ENCODE data around the gene SUCLG1.

Gene SUCLG1

DNA sequence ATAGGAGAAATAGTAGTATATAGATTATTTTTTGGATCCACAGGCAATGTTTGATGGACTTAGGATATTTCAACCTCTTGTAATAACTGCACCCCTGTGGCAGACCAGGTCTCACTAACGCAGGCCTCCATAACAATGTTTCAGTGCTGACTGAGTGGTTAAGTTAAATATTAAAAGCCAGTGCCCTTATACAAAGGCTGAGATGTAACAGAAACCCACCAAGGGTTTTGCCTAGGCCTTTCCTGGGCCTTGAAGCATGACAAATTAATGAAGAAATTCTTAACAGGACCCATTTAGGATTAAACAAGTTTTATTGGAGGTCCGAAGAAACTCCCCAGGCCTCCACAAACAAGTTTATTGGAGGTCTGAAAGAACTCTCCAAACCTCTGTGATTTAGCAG, 1.6 kb upstream of the SUCLG1 start:
- DNase-seq: no peak

- DNase-seq: peak; percentile 8 to 36 (median 23)
These were observed 907 bp upstream of the SUCLG1 start for GRCh38 chr2:84459944-84460429.

GRCh38 chr2:84458551-84459017, 496 bp downstream of the SUCLG1 start:
- DNase-seq: peak in 3 of 4 experiments; percentile 2 to 17 (median 3)

DNA sequence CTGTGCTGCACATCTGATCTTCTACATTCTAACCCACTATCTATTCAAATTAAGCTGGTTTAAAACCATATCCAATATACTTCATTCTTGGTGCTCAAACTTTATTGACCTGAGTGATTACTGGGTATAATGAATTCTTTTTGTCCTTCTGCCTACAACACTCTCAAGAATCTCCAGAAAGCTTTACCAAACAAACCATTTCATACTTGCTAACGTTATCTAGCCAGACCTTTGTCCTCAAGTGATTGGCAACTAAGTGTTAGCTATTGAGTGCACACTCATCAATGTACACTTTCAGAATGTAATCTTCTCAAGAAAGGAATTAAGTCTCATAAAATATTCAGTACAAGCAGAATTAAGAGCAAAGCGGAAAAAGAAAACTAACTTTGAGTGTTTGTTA, 1.4 kb downstream of the SUCLG1 start:
- DNase-seq: no peak

GRCh38 chr2:84456156-84456555, 2.9 kb downstream of the SUCLG1 start:
- no peak for DNase-seq

DNA sequence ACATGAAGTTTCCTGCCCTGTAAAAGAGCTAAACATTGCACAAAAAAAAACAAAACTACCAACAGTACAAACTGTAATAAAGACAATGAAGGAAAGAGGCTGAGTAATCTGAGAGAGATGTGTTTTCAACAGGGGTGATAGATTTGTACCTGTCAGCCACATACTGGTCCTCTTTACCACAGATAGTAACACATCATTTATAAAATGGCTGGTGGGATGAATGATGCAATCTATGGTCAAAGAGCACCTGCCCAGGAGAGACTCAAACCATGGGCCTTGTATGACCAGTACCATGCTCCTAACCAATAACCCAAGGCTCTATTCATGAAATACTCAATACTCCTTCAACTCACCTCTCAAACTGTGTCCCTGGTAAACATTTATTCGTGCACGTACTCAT, 4.5 kb downstream of the SUCLG1 start:
- no peak for DNase-seq

GRCh38 chr2:84452624-84453023, 6.5 kb downstream of the SUCLG1 start:
- DNase-seq: no peak

DNA sequence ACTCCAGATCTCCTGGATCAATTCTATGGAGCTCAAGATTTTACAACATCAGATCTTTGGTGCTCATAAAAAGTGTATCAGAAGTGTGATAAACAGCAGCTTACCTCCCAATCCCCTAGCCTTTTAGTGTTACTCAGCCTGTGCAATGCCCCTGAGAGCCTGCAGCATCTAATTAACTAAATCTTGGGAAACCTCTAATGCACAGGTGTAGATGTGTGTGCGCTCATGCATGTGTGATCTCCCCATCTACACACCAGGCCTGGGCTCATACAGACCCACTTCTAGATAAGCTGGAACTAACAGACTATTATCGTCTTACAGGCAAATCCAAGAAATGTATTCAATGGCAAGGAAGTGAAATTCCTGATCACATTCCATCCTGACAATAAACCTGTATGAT, 7.5 kb downstream of the SUCLG1 start:
- no peak for DNase-seq

DNA sequence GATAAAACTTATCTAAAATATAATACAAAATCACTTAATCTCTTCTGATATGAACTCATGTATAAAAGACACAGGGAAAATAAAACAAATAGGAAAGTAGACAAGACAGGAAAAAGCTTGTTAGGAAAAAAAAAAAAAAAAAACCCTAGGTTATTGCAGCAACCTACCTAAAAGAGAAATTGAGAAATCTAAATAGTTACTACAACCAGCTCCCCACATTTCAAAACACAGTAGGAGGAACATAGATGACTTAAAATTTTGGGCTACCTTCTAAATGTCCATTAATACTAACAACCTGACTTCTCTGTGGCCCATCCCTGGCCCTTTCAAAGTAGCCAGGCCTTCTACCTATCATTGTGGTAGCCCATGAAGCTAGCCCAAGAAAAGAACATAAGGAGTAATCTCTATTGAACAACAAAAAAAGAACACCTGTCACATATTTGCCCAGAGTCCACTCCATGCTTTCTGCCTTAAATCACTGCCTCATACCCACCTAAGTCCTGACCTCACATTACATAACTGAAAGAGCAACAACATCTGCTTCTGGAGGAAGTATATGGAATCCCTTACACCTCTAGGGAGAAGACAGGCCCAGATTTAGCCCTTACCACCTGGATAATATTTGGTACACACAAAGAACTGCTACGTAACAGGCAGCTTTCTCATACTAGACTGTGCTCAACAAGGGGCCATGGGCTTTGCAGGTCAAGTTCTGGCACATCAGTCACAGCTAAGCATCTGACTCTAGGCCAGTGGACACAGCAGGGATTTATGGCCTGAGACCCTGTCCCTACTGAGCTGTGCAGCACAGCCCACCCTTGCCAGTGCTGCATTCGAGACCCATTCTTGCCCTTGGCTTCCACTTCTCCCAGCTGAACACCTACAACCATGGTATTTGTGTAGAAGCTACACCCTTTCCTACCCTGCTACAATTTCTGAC, 8.5 kb downstream of the SUCLG1 start:
- peak in 1 of 4 experiments; percentile 15 for DNase-seq

GRCh38 chr2:84449711-84450110, 9.4 kb downstream of the SUCLG1 start:
- DNase-seq: no peak

DNA sequence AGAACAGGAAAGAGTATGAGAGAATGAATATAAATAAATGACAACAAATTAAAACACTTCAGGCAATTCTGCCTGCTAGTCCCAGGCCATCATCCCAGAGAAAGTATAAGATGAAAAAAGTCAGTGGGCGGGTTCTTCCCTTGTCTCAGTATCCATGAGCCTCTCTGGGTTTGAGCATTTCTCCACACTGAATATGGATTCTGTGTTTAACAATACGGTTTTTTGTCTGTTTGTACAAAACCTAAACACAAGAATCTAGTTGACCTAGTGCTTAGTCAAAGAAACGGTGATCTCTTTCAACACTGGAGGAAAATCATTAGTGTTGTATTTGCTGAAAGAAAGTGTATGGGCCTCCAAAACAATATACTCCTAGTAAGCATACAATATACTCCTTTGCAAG, 10.0 kb downstream of the SUCLG1 start:
- no peak for DNase-seq

DNA sequence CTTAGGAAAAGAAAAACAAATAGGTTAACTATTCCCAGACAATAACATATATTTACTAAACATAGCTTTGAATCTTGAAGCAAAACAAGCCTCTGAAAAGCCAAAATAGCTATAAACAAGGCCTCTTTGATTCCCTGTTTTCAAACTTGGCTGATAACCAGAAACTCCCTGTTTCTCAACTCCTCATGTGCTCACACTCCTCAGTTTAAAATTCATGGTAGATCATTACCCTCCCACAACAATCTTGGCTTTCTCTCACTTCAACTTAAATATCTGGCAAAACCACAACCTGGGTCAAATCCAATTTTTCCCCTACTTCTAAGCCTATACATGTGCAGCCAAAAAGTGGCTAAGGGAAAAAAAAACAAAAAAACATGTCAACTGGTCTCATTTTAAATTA, 15.6 kb downstream of the SUCLG1 start:
- no peak for DNase-seq

- no peak for DNase-seq
These were observed 16.2 kb downstream of the SUCLG1 start for GRCh38 chr2:84442888-84443287.

DNA sequence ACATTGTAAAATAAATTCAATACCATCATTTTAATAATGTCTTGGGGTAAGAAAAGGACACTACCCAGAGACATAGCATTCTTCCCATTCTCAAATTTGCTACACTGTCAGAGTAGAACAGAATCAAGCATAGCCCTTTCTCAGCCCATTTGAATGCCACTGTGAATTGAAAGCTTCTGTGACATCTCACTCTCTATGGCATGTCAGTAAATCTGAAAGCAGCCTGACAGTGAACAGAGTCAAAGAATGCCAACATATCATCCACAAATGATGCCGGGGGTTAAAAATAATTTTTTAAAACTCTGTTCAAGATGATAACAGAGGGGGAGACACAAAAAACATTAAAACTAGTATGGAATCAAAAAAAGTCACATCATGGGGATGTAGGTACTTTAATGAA, 17.6 kb downstream of the SUCLG1 start:
- no peak for DNase-seq

DNA sequence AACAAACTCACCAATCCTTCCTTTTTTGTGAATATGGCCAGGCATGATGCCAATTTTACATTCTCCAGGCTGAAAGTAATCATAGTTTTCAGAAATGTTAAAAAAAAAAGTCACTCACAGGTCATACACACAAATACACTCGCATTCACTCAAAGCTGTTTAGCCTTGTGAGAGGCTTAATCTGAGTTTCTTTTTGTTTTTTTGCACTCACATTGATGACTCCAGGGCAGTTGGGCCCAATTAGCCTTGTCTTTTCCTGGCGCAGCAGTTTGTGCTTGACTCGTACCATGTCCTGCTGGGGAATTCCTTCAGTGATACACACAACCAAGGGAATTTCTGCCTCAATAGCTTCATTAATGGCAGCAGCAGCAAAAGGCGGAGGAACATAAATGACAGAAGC, 18.0 kb downstream of the SUCLG1 start:
- no peak for DNase-seq

DNA sequence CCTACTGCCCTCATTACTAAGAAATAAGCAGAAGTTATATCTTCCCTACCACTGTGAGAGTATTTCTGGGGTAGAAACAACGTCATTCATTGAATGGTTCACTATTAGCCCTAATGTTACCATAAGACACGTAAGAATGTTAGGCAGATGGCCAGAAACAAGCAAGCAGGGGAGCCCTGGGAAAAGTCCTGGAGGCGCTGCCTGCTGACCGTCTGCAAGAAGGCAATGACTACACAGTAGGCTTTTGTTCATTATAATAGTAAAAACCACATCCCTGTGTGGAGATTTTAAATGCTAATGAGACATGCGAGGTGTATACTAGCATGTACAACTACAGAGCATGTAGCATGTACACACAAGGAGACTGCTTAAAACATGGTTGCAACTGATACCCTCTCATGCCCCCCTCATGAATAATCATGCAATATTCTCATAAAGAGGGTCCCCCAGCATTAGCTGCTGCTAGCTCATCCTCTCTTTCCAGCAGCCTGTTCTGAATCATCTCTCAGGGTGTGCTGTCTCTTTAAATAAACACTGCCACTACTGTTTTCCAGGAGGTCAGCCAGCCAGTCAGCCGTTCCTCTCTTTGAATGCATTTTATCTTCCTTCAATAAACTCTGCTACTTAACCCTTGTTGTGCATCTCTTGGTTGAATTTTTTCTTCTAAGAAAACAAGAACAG, 23.6 kb downstream of the SUCLG1 start:
- no peak for DNase-seq

DNA sequence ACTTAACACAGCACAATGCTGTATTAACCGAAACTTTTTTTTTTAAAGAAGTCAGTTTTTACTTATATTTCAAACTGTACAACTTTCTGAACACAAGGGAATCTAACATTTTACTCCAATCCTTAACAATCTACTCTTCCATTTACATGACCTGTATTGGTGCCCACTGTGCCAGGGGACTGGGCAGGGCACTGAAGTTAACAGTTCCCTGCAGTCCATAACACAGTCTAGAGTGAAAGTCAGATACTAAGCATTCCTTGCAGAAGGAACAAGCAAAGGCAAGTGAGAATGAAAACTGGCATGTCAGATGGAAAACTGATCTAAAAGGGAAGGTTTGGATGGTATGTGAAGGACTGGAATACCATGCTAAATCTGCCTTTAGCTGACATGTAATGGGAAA, 29.8 kb downstream of the SUCLG1 start:
- DNase-seq: no peak

DNA sequence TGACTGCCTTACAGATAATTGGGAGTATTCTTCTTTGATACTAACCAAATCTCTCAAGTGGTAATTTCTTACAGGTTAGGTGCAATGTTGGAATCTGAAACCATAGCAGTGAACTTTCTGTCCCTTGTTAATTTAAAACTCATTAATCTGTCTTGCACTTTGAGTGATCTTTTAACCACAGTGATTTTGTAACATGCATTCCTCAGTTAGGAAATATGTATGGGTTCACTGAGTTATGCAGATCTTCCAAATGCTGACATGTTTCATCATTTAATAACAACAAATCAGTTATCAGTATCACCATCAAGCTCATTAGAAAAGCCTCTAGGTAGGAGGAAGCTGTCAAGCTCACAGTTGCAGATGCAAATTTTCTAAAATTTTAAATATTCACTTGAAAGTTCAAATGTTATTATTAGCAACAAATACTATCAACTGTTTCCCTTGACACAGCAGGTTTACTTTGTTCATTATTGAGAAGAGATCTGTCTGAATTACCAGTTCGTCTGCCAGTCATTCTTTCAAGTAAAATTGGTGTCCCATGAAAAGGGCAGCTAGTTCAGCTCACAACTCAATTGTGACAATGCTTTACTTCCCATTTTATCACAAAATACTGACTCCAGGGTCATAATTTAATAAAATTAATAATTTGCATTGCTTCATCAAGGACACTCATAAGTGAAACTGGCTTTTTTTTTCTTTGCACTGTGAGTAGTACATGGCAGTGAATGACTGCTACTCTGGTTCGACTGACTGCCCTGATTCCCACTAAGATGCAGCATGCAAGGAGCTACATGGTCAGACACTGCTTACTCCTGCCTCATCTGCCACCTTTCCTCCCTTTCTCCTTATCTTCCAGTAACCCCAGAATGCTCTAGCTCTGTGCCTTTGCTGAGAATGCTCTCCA, 31.6 kb downstream of the SUCLG1 start:
- DNase-seq: no peak

GRCh38 chr2:84425310-84425709, 33.8 kb downstream of the SUCLG1 start:
- DNase-seq: no peak

DNA sequence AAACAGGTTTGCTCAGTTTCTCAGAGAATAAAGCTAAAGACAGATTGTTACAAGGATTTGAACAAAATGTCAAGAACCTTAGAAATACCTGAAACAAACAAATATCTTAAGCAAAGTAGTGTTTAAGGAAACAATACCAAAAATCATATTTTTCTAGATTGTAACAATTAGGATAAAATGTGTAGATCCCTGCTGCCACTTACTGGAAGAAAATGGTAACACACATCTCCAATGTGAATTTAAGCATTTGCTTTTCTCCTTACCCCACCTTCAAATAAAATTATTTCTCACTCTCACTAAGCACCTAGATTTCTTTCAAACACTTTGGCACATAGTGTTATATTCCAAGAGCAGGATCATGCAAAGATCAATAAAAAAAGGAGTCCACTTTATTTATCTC, 34.9 kb downstream of the SUCLG1 start:
- peak in 2 of 4 experiments; percentile 1 to 12 for DNase-seq

DNA sequence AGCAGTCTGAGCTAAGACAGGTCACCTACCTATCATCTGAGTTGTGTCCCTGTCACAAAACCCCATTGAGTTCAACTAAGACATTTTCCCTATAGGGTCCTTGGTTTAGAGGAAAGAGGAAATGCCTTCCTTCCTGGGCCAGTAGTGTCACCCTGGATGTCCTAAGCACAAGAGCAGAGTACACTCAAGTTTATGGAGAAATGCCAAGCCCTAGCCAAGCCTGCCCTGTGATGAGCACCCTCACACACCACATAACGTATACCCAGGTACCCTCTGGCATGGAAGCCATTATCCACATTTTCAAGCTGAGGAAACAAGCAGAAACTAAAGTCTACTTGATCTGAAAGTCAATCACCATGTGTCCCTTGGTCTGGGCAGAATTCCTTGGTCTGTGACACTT, 37.3 kb downstream of the SUCLG1 start:
- DNase-seq: no peak

- DNase-seq: no peak
These were observed 37.9 kb downstream of the SUCLG1 start for GRCh38 chr2:84421197-84421596.
